A375 (cell line): ENCODE measurements around the gene NDOR1. TPM values are rescaled to one million over a fixed set of nuclear protein-coding genes. Genes with fewer than 3 reads are reported as not detected.

Source experiments
- small RNA-seq: library from RNA; depleted of rRNA; stranded (forward); fragments of <200 nt; gene quantifications from one replicate; pipeline ENCODE3, GENCODE V24; 2014
- total RNA-seq: library from RNA; depleted of rRNA; stranded (reverse); fragments of >200 nt; shearing (Covaris generic); gene quantifications from 2 replicates; pipeline ENCODE4 v1.2.3, GENCODE V29; 2014; rRNA removed

NDOR1 gene
- total RNA-seq, 1 experiment from 2014 or later, result 19.3 TPM

Small RNAs within 50 kb of the gene (small RNA-seq; reads per million reads assigned to genes)
- not detected for gene MIR3621

Other genes starting within 250 kb of the NDOR1 start
- gene PTGDS, start 228.2 kb upstream of the NDOR1 start, total RNA-seq, result 1.4 TPM in 1 of 2 replicates, not detected in the other
- not detected in 2 replicates for gene LCNL1, start 222.7 kb upstream of the NDOR1 start, total RNA-seq
- 93.9 and 103 TPM in 2 replicates for gene PAXX, start 213.3 kb upstream of the NDOR1 start, total RNA-seq
- 0.19 TPM in 1 of 2 replicates, not detected in the other for gene CLIC3, start 209.1 kb upstream of the NDOR1 start, total RNA-seq
- gene ABCA2, start 177.5 kb upstream of the NDOR1 start, total RNA-seq, result 14.3 and 21.6 TPM in 2 replicates
- not detected in 2 replicates for gene FUT7, start 173.6 kb upstream of the NDOR1 start, total RNA-seq
- 20.1 and 25.3 TPM in 2 replicates for gene NPDC1, start 159.5 kb upstream of the NDOR1 start, total RNA-seq
- not detected in 2 replicates for gene ENTPD2, start 151.6 kb upstream of the NDOR1 start, total RNA-seq
- 26.8 and 28.7 TPM in 2 replicates for gene SAPCD2, start 135.1 kb upstream of the NDOR1 start, total RNA-seq
- gene UAP1L1, start 128.2 kb upstream of the NDOR1 start, total RNA-seq, result 4.7 and 4.8 TPM in 2 replicates
- gene MAN1B1, start 118.7 kb upstream of the NDOR1 start, total RNA-seq, result 56.8 and 72.2 TPM in 2 replicates
- gene DPP7, start 91.0 kb upstream of the NDOR1 start, total RNA-seq, result 111 and 150 TPM in 2 replicates
- not detected in 2 replicates for gene GRIN1, start 66.5 kb upstream of the NDOR1 start, total RNA-seq
- not detected in 2 replicates for gene LRRC26, start 35.6 kb upstream of the NDOR1 start, total RNA-seq
- gene TMEM210, start 33.6 kb upstream of the NDOR1 start, total RNA-seq, result not detected in 2 replicates
- 26.1 and 32.6 TPM in 2 replicates for gene ANAPC2, start 17.1 kb upstream of the NDOR1 start, total RNA-seq
- gene SSNA1, start 17.0 kb upstream of the NDOR1 start, total RNA-seq, result 111 and 115 TPM in 2 replicates
- gene TPRN, start 5.0 kb upstream of the NDOR1 start, total RNA-seq, result 14.6 and 16.1 TPM in 2 replicates
- gene TMEM203, start 52 bp upstream of the NDOR1 start, total RNA-seq, result 39.9 and 43.5 TPM in 2 replicates
- 0.61 and 1.5 TPM in 2 replicates for gene RNF208, start 16.5 kb downstream of the NDOR1 start, total RNA-seq
- 0.29 and 0.98 TPM in 2 replicates for gene CYSRT1, start 19.5 kb downstream of the NDOR1 start, total RNA-seq
- 0.05 and 0.94 TPM in 2 replicates for gene RNF224, start 21.8 kb downstream of the NDOR1 start, total RNA-seq
- not detected in 2 replicates for gene SLC34A3, start 25.2 kb downstream of the NDOR1 start, total RNA-seq
- gene TUBB4B, start 35.6 kb downstream of the NDOR1 start, total RNA-seq, result 287 and 331 TPM in 2 replicates
- not detected in 2 replicates for gene STPG3, start 45.6 kb downstream of the NDOR1 start, total RNA-seq
- 51.1 and 51.2 TPM in 2 replicates for gene NELFB, start 49.6 kb downstream of the NDOR1 start, total RNA-seq
- 6.9 and 8.7 TPM in 2 replicates for gene TOR4A, start 72.0 kb downstream of the NDOR1 start, total RNA-seq
- gene NRARP, start 96.6 kb downstream of the NDOR1 start, total RNA-seq, result 0.11 TPM in 1 of 2 replicates, not detected in the other
- gene EXD3, start 217.5 kb downstream of the NDOR1 start, total RNA-seq, result 3.9 and 4.8 TPM in 2 replicates
- 0.56 and 1.2 TPM in 2 replicates for gene NOXA1, start 217.7 kb downstream of the NDOR1 start, total RNA-seq
- 0.21 TPM in 1 of 2 replicates, not detected in the other for gene ENTPD8, start 235.7 kb downstream of the NDOR1 start, total RNA-seq